Measurements from ENCODE around the gene ACER3.

DNA sequence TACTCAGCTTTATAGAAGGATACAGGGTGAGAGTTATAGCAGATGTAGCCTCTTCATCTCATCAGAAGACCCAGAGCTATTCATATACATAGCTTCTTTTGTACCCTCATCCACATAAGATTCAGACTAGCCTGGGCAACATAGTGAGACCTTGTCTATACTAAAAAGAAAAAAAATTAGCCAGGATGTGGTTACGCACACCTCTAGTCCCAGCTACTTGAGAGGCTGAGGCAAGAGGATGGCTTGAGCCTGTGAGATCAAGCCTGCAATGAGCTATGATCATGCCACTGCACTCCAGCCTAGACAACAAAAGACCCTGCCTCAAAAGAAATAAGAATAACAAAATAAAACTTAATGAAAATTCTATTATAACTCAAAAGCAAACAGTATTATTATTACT lies 136.8 kb downstream of the ACER3 start:
- TF ChIP-seq CTCF (IDR thresholded peaks at IDR 0.05) (no peak), EP300 (IDR thresholded peaks at IDR 0.05) (no peak), POLR2A (IDR thresholded peaks at IDR 0.05) (no peak), POLR2AphosphoS5 (IDR thresholded peaks at IDR 0.05) (no peak)

Data from gastroesophageal sphincter (tissue), 3 donors.